ENCODE data around the gene DTD1.

DTD1 gene

DNA sequence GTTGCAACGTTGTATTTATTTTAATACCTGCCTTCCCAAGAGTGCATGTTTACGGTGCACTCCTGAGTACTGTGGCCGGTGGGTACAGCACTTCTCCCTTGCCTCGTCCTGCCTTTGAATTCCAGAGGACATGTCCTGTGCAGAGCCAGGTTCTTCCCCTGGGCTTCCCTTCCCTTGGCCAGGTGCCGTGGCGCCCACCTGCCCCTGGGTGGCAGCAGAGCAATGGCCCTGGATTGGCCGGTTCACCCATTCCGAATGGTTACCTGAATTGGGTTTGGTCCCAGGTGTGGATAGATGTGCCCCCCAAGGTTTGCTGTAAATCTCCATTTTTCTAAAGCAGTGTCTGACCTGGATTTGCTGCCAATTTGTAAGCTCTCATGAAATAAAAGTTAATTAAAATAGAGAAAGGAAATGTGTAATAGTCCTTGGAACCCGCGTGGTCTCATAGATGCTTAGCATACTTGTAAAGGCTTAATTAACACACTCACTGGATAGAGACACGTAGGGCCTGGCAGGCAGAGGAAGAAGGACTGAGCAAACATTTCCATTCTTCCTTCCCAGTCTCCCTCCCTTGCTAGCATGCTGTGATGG is 40.6 kb downstream of the DTD1 start:
- Histone ChIP-seq H3K36me3 (replicated peaks) (peaks cover 3% of the 10 kb centered on the region), H3K4me3 (ENCODE audit: low read depth, low read length) (no peak overlapping the region), H3K27ac (no peak overlapping the region), H3K27me3 (replicated peaks) (no peaks in the 10 kb centered on the region)
- in situ Hi-C loops (cut with HindIII; ENCODE audit: low pct_ligation_motif_present, low sequenced_read_pairs), result loop anchor here (25.0 kb wide), 1 partner anchor 159 kb away; no protein-coding TSS in a partner anchor
- TF ChIP-seq, protein P1, sequence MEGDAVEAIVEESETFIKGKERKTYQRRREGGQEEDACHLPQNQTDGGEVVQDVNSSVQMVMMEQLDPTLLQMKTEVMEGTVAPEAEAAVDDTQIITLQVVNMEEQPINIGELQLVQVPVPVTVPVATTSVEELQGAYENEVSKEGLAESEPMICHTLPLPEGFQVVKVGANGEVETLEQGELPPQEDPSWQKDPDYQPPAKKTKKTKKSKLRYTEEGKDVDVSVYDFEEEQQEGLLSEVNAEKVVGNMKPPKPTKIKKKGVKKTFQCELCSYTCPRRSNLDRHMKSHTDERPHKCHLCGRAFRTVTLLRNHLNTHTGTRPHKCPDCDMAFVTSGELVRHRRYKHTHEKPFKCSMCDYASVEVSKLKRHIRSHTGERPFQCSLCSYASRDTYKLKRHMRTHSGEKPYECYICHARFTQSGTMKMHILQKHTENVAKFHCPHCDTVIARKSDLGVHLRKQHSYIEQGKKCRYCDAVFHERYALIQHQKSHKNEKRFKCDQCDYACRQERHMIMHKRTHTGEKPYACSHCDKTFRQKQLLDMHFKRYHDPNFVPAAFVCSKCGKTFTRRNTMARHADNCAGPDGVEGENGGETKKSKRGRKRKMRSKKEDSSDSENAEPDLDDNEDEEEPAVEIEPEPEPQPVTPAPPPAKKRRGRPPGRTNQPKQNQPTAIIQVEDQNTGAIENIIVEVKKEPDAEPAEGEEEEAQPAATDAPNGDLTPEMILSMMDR (IDR thresholded peaks at IDR 0.05; ENCODE audit: low read depth, low read length, missing control alignments), result peak; percentile 77
- no peak for DNase-seq

- no peak overlapping the region for H3K4me3 ChIP-seq (ENCODE audit: low read depth, low read length)
- in situ Hi-C loops (cut with HindIII; ENCODE audit: low pct_ligation_motif_present, low sequenced_read_pairs), result loop anchor here (25.0 kb wide), 1 partner anchor 155 kb away; no protein-coding TSS in a partner anchor
- H3K36me3 ChIP-seq (replicated peaks), result peaks cover 3% of the 10 kb centered on the region
- TF ChIP-seq, protein P1 (IDR thresholded peaks at IDR 0.05; ENCODE audit: low read depth, low read length, missing control alignments), result peak; percentile 100
- no peak overlapping the region for H3K27ac ChIP-seq
- H3K27me3 ChIP-seq (replicated peaks), result no peaks in the 10 kb centered on the region
- DNase-seq, result peak; percentile 60
Observed at GRCh38 chr20:18632196-18632789, 44.4 kb downstream of the DTD1 start.

DNA sequence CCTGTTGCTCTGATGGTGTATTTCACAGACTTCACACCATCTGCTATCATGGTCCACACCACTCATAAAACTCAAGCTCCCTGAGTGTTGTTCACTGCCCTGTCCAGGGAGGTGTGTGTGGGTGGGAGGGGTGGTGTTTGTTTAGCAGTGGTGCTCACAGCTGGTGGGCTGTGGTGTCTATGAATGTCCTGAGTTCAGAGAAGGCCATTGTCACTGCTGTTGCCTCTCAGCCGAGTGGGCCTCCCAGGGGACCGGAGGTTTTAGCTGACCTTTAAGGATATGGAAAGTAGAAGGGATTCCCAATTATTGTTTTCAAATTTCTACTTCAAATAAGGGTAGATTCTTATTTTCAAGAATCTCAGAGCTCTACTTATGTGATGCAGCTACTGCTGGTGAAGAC is 45.6 kb downstream of the DTD1 start:
- Histone ChIP-seq H3K27ac (no peak overlapping the region), H3K27me3 (replicated peaks) (no peaks in the 10 kb centered on the region), H3K36me3 (replicated peaks) (no peaks in the 10 kb centered on the region), H3K4me3 (ENCODE audit: low read depth, low read length) (no peak overlapping the region)
- in situ Hi-C loops (cut with HindIII; ENCODE audit: low pct_ligation_motif_present, low sequenced_read_pairs), result loop anchor here (25.0 kb wide), 1 partner anchor 154 kb away; no protein-coding TSS in a partner anchor
- TF ChIP-seq, protein P1 (IDR thresholded peaks at IDR 0.05; ENCODE audit: low read depth, low read length, missing control alignments), result no peak
- DNase-seq, result no peak

DNA sequence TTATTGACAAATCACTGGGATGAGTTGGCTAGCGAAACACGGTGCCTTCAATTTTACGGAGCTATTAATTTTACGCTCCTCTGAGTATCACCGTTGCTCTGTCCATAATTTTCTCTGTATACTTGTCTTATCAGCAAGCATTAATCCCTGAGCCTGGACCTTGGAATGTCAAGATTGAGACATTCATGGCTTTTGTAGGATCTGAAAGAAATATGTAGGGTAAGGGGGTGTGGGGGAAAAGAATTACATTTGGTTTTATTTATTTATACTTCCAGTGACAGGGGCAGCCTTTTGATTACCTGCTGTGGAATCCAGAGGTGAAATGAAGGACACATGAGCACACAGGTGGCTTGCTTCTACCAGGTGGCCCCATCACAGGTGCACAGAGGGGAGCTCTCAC is 46.6 kb downstream of the DTD1 start:
- Histone ChIP-seq H3K36me3 (replicated peaks) (no peaks in the 10 kb centered on the region), H3K27me3 (replicated peaks) (no peaks in the 10 kb centered on the region), H3K27ac (no peak overlapping the region), H3K4me3 (ENCODE audit: low read depth, low read length) (no peak overlapping the region)
- in situ Hi-C loops (cut with HindIII; ENCODE audit: low pct_ligation_motif_present, low sequenced_read_pairs), result loop anchor here (25.0 kb wide), 1 partner anchor 153 kb away; no protein-coding TSS in a partner anchor
- TF ChIP-seq, protein P1 (IDR thresholded peaks at IDR 0.05; ENCODE audit: low read depth, low read length, missing control alignments), result no peak
- DNase-seq, result no peak

DNA sequence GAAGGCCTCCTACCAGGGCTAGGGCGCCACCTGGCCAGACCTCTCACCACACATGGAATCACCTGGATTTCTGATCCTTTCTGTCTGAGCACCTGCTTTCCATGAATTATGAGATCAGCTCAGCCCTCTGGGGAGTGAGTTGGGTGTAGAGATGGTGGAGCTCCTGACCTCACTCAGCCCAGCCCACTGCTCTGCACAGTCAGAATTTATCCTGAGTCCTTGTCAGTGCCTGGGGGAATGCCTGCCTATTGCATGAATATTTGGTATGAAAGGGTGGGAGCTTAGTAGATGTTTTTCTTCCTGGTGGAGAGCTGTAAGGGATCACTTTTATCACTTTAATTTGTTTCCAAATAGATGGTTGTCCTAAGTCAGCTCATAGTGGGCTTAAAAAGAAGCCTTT is 47.5 kb downstream of the DTD1 start:
- Histone ChIP-seq H3K27ac (no peak overlapping the region), H3K4me3 (ENCODE audit: low read depth, low read length) (no peak overlapping the region), H3K36me3 (replicated peaks) (no peaks in the 10 kb centered on the region), H3K27me3 (replicated peaks) (no peaks in the 10 kb centered on the region)
- no peak for DNase-seq
- TF ChIP-seq, protein P1 (IDR thresholded peaks at IDR 0.05; ENCODE audit: low read depth, low read length, missing control alignments), result no peak
- in situ Hi-C loops (cut with HindIII; ENCODE audit: low pct_ligation_motif_present, low sequenced_read_pairs), result loop anchor here (25.0 kb wide), 1 partner anchor 152 kb away; no protein-coding TSS in a partner anchor

Data from brain microvascular endothelial cell (primary cell).